CD4-positive, alpha-beta T cell treated with Interleukin-2 at 100 ng/mL for 4 hours (primary cell): Measurements from ENCODE around the gene PTS.

ENCODE experiments used
- DNase-seq: peaks from one replicate; pipeline ENCODE4 v3.0.0-alpha.2; 2020; ENCODE audit warnings: low spot score

The PTS gene

GRCh38 chr11:112222303-112222702 is 3.9 kb upstream of the PTS start:
- no peak for DNase-seq

DNA sequence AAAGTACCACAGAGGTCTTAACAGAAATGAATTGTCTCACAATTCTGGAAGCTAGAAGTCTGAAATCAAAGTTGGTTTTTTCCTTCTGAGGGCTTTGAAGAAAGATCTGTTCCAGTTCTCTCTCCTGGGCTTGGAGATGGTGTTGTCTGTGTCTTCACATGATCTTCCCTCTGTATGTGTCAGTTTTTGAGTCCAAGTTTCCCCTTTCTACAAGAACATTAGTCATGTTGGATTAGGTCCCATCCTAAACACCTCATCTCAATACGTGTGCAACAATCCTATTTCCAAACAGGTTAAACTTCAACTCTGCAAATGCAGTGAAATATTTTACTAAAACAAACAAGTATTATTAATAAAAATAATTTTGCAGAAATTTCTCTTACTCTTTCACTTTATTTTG is 3.1 kb upstream of the PTS start:
- DNase-seq: no peak

DNA sequence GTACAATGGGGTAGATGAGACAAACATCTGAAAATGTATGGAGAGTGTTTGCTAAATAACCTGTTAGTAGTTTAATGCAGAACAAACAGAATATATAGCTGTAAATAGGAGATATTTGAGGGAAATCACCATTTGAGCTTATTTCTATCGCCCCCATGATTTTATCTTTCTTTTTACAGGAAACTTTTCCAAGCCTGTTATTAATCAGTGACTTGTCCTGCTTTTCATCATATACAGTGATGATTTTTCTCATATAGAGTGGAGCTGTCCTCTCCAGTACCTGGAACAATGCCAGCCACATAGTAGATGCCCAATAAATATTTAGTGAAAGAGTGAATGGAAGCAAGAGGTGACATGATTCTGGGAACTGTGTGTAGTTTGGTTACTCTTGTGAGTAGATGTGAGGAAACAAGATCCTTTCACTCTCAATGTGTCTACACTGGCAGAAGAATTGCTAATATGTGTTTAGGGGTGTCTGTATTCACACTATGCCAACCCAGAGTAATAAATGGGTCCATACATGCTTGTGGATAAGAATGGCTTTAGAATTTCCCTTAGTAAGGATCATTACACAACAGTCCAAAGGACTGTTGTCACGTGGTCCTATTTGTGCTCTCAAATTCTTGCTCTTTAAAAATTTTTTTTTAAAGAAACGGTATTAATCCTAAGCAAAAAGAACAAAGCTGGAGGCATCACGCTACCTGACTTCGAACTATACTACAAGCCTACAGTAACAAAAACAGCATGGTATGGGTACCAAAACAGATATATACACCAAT is 2.3 kb upstream of the PTS start:
- DNase-seq: no peak

GRCh38 chr11:112225753-112226061 is 521 bp upstream of the PTS start:
- DNase-seq: no peak

DNA sequence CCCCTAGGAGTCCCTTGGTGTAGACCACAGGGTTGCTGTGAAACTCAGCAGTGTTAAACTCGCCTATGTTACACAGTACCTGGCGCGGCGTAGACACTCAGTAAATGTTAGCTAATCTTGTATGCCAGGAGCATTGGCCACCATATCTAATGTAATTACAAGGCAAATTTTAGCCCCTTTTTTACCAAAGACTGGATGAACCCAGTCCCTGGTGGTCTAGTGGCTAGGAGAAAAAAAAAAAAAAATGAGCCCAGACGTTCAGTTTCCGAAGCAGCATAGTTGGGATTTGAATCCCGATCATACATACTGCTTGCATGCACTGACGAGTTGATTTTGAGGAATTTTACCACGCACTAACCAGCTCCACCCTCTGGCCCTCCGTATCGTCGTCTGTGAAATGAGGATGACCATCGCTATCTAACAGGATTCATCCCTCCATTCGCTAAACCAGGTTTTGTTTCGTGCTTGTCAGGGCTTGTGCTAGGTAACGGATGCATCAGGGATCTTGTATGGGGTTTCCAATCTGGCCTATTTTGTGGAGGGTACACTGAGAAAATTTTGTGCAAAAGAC is 688 bp downstream of the PTS start:
- DNase-seq: no peak

- DNase-seq: no peak
Measured at GRCh38 chr11:112227471-112227870, 1.2 kb downstream of the PTS start.

DNA sequence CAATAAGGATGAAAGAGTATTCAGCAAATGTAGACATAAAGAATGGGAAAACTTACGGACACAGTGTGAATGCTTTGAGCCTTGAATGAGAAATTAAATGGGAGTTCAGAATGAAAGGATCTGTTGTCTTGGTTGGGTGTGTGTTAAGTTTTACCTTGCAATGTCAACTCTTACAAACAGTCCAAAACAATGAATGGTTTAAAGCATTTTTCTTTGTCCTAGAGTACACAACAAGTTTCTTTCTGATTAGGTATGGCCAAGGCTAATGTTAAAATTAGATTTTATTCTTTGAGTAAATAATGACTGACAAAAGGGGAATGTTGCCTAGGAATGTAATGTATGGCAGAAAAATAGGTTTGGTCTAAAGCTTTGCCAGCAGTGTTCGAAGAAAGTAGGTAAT is 2.5 kb downstream of the PTS start:
- DNase-seq: no peak

- DNase-seq: no peak
Measured at GRCh38 chr11:112229159-112229558, 2.9 kb downstream of the PTS start.

DNA sequence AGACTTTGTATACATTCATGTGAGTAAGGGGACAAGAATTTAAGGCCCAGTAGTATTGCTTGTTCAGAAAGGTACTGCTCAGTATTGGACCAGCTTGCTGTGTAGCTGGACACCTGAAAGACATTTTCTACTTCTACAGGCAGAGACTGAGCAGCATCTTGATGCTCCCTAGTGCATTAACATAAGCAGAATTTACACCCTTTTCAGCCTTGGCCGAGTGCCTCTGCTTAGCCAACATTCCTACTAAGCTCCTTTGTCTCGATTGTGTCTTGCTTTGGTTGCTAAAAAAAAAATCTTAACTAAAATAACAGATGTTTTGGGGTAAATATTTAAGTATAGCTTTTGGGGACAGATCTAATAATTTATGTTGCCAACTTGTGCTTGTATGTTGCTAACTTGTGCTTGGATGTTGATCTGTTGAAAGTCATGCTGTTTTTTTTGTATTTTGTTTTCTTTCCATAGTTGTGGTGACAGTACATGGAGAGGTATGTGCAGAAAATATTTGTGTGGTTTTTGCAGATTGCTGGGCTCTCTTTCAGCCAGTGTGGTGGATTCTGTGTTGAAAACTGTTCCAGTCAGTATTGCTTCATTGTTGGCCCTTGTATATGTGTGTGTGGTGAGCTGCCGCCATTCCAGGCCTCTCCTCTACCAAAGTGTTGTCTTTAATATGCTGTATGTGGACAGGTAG is 3.7 kb downstream of the PTS start:
- no peak for DNase-seq

- DNase-seq: no peak
Measured at GRCh38 chr11:112231952-112232351, 5.7 kb downstream of the PTS start.

DNA sequence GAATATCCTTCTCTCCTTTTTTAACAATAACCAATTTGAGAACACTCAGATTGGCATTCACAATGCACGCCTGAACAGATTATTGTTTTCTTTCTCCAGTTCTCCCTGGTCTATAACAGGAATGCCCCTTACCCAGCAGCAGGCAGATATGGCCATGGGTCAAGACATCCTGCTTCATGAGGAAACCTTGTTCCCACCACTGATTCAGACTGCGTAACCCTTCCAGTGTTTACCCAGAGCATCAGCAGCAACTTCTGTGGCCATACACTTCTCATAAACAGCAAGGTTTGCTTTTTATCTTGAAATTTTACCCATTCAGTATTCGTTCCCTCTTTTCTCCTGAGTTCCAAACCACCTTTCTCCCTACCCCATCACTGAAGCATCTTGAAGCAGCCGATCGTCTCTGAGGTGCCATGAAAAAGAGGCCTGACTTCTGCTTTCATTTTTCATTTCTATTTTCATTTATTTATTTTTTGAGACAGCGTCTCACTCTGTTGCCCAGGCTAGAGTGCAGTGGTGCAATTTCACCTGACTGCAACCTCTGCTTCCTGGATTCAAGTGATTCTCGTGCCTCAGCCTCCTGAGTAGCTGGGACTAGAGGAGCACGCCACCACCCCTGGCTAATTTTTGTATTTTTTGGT is 9.6 kb downstream of the PTS start:
- DNase-seq: no peak

DNA sequence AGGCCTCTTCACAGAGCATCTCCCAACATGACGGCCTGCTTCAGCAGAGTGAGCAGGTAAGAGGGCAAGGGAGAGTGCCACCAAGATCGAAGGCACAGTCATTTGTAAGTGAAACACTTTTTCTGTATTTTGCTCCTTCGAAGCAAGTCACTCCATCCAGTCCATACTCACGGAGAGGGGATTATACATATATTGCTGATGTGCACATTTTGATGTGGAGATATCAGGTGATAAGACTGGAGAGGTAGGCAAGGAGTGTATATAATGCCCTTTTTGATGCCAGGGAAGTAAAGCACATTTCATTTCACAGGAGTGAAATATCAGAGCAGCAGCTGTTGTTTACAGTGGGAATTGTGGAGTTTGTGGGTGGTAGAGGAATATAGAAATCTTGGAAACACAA is 11.2 kb downstream of the PTS start:
- DNase-seq: no peak

DNA sequence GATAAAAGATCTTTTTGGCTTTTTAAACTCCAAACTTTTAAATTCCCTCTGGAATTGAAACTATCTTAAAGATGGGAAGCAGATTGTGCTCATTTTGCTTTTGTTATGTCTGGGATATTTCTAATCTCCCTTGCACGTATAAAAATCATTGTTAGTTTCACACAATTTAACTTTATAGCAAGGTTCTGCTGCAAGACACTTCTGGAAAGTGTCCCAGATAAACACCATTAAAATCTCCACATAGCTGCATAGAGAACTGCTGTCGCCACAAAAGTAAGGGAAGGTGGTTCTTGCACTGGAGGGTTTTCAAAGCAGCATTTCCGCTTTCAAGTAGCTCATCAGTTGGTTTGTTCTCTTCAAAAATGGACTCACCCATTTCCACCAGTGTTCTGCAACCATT is 11.8 kb downstream of the PTS start:
- no peak for DNase-seq

GRCh38 chr11:112241486-112241885 is 15.3 kb downstream of the PTS start:
- no peak for DNase-seq

GRCh38 chr11:112247201-112247600 is 21.0 kb downstream of the PTS start:
- no peak for DNase-seq

GRCh38 chr11:112248201-112248600 is 22.0 kb downstream of the PTS start:
- no peak for DNase-seq

DNA sequence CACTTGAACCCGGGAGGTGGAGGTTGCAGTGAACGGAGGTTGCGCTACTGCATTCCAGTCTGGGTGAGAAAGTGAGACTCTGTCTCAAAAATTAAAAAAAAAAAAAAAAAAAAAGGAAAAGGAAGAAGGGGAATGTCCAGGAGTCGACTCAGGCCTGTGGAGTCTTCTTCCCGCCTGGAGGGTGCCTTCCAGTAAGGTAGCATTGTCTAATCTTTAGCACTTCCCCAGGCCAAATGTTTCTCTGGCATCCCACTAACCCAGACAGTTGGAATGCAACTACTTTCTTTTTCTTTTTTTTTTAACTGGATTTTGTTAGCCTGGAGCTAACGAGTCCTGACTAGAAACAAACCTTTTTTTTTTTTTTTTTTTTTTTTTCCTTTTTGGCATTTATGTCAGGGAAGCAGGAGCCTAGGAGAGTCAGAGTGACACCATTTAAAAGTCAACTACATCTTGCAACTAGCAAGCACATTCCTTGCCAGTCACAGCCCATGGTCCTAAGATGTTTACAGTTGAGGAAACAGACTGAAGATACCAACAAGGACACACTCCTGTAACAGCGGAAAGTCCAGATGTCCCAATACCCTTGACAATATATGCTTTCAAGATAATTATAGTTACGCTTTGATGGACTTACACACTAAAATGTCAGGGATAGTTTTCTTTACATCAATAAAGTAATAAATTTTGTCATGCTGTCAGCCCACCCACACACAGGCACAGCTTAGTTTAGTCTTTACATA is 23.8 kb downstream of the PTS start:
- no peak for DNase-seq

- DNase-seq: no peak
Measured at GRCh38 chr11:112253605-112254242, 27.5 kb downstream of the PTS start.

DNA sequence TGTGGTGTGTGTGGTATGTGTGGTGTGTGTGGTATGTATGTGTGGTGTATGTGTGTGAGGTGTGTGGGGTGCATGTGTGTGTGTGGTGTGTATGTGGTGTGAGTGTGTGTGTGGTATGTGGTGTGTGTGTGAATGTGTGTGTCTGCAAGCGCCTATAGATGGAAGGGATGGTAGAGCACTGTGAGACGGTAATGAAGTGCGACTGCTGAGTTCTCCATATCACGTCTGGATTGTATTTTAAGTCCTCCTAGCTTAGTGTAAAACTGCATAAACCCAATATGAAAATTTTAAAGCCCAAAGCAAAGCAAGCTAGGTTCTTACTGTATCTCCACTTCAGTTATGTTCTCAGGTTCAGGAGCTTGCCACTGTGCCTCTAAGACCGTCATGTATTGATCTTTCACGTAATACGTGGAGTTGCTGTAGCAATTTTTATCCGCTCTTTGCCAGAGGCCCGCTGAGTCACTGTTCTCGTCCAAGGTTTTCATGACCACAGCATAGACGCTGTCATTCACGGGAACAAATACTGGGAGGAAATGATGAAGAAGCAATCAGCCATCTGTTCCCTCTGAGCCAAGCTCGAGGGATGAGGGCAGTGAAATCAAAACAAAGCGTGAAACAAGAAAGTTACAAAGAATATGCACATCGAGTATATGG is 29.0 kb downstream of the PTS start:
- no peak for DNase-seq

GRCh38 chr11:112260490-112260889 is 34.3 kb downstream of the PTS start, which contains the start of gene PLET1:
TSS of gene PLET1 (minus strand) at chr11:112260860. CDS start at chr11:112260589, 271 bp downstream.
- DNase-seq: no peak

DNA sequence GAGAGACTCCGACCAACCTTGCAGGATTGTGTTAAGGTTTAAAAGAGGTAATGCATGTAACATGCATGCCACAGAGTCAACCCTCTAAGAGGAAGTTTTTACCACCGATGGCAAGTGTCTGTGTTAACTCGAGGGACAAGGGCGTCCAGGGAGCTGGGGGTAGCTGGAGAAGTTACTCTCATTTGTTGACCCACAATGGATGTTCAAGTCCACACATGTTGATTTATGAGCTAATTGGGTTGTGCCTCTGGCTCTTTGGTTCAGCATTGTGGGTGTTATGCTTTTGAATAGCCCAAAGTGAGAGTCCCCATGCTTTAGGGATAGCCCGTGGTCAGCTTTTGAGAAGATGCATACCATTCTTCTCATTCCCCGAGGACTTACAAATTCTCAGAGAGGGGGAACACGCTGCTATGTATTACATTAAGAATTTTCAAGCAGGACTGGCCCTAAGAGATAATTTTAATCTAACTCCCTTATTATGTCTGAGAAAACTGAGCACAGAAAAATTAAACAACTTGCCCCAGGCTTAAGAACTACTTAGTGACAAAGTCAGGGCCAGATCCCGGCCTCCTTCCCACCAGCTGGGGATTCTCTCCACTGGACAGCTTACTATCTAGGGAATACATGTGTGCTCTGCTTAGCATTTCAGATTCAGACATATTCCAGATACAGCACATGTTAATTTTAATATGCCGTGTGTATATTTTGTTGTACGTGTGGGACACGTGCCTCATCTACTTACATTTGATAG is 39.6 kb downstream of the PTS start:
- no peak for DNase-seq
